K562 (cell line): ENCODE data around the gene ITGAE. TPM values are rescaled to one million over a fixed set of nuclear protein-coding genes. Genes with fewer than 3 reads are reported as not detected.

ENCODE experiments used
- FOXJ3 ChIP-seq: sonication (generic); formaldehyde crosslinking; IDR thresholded peaks from 2 replicates; pipeline ENCODE4 v1.4.0; 2020; ENCODE audit warnings: mild to moderate bottlenecking, missing genetic modification reagents
- GATAD2B ChIP-seq: fragments of 450-650 bp; IDR thresholded peaks from 2 replicates; pipeline ENCODE4 v1.6.1; 2017; ENCODE audit warnings: mild to moderate bottlenecking, borderline replicate concordance
- KHSRP ChIP-seq: fragments of 450-650 bp; IDR thresholded peaks from 2 replicates; pipeline ENCODE4 v1.6.1; 2017
- MBD2 ChIP-seq: sonication (generic); IDR thresholded peaks from 2 replicates; pipeline ENCODE4 v1.6.1; 2016; ENCODE audit warnings: low read depth, borderline replicate concordance
- PCBP1 ChIP-seq: fragments of 200-400 bp; formaldehyde crosslinking; IDR thresholded peaks from 2 replicates; pipeline ENCODE4 v1.6.1; 2018; ENCODE audit warnings: mild to moderate bottlenecking, low read depth, low read length; ENCODE audit not compliant: poor library complexity, severe bottlenecking
- RB1 ChIP-seq: fragments of 450-650 bp; IDR thresholded peaks from 2 replicates; pipeline ENCODE4 v1.6.1; 2017; ENCODE audit warnings: low read depth, mild to moderate bottlenecking
- TBP ChIP-seq: optimal IDR thresholded peaks from 2 replicates; pipeline ENCODE3; 2011; ENCODE audit warnings: low read depth, low read length, improper control_type of control experiment
- polyA plus RNA-seq, 8 experiments: library from polyadenylated mRNA; depleted of rRNA in 4 of 8; stranded (reverse) in 5 of 8; unstranded in 3 of 8; fragments of >200 nt; fragmentation: Nextera tagmentation in 2 of 8; fragmentation: Illumina TruSeq in 1 of 8; extraction: Ambion mirVana in 2 of 8; extraction: Trizol in 1 of 8; gene quantifications; 2 replicates each; pipeline versions ENCODE4 v1.2.1 to v1.2.3, GENCODE V29; 2011 to 2014; ENCODE audit warnings: inconsistent platforms in 1 of 8, missing spikeins in 1 of 8
- total RNA-seq, 7 experiments: library from RNA; depleted of rRNA in 6 of 7; stranded (reverse); fragments of >200 nt in 6 of 7; fragmentation: Illumina TruSeq in 2 of 7; extraction: Trizol in 2 of 7; gene quantifications; 2 replicates each; pipeline versions ENCODE4 v1.2.1 to v1.2.3, GENCODE V29; 2011 to 2021; ENCODE audit warnings: low replicate concordance in 1 of 7
- TF ChIP-seq, protein P1 (sequence below): fragments of 450-650 bp; IDR thresholded peaks from 2 replicates; pipeline ENCODE4 v1.6.1; 2016; ENCODE audit warnings: antibody characterized with exemption
- TF ChIP-seq, protein P2 (sequence below): fragments of 450-650 bp; IDR thresholded peaks from 2 replicates; pipeline ENCODE4 v1.6.1; 2016; ENCODE audit warnings: mild to moderate bottlenecking, moderate library complexity
- TF ChIP-seq, protein P3 (sequence below): fragments of 450-650 bp; formaldehyde crosslinking; IDR thresholded peaks from 2 replicates; pipeline ENCODE4 v1.4.0; 2022; ENCODE audit warnings: missing genetic modification characterization
- TF ChIP-seq, protein P4 (sequence below): sonication (generic); formaldehyde crosslinking; IDR thresholded peaks from 2 replicates; pipeline ENCODE4 v1.8.0; 2022; ENCODE audit warnings: mild to moderate bottlenecking, missing genetic modification reagents

The ITGAE gene
- total and polyA plus RNA-seq, 9 of the 15 experiments (the other 6 are each of a cell fraction or from before 2014, with no cell fraction given): 14.8 to 160 (median 27.0) TPM

DNA sequence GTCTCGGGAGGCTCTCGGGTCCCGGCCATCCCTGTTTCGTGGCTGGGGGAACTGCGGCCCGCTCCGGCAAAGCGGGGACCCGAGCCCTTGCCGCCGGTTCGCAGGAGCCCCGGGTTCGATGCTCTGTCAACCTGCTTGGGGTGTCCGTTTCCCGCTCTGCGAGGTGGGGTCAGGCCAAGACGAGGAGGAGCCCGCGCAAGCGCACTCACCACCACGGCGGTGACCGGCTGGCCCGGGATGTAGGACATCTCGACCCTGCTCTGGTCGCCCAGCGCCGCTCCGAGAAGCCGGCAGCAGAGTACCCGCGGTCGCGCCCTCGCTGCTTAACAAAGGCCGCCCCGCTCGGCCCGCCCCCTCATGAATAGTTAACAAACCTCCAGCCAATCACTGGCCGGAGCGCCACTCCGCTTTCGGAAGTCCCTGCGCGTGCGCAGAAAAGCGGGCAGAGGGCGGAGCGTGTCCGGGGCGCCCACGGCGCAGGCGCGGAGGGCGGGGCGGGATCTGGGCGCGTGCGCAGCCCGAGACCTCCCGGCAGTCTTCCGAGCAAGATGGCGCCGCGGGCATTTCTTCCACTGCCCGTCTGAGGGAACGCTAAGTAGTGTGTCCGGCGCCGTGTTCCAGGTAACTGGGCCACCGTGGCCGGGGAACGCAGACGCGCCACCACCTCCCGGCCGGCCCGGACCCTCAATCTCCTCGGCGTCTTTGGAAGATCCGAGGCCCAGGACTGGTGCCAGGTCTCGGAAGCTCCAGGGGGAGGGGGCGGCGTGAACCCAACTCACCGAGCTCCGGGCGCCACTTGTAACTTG is 132.5 kb downstream of the ITGAE start, which contains the start of the genes EMC6 and TAX1BP3 (continued):
- TF ChIP-seq, protein P1, sequence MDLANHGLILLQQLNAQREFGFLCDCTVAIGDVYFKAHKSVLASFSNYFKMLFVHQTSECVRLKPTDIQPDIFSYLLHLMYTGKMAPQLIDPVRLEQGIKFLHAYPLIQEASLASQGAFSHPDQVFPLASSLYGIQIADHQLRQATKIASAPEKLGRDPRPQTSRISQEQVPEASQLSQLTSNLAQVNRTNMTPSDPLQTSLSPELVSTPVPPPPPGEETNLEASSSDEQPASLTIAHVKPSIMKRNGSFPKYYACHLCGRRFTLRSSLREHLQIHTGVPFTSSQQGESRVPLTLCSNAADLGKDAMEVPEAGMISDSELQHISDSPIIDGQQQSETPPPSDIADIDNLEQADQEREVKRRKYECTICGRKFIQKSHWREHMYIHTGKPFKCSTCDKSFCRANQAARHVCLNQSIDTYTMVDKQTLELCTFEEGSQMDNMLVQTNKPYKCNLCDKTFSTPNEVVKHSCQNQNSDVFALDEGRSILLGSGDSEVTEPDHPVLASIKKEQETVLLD: peak; percentile 97
- TF ChIP-seq PCBP1: no peak
- no peak for TF ChIP-seq FOXJ3 (CRISPR knock-in tag)
- TF ChIP-seq, protein P2, sequence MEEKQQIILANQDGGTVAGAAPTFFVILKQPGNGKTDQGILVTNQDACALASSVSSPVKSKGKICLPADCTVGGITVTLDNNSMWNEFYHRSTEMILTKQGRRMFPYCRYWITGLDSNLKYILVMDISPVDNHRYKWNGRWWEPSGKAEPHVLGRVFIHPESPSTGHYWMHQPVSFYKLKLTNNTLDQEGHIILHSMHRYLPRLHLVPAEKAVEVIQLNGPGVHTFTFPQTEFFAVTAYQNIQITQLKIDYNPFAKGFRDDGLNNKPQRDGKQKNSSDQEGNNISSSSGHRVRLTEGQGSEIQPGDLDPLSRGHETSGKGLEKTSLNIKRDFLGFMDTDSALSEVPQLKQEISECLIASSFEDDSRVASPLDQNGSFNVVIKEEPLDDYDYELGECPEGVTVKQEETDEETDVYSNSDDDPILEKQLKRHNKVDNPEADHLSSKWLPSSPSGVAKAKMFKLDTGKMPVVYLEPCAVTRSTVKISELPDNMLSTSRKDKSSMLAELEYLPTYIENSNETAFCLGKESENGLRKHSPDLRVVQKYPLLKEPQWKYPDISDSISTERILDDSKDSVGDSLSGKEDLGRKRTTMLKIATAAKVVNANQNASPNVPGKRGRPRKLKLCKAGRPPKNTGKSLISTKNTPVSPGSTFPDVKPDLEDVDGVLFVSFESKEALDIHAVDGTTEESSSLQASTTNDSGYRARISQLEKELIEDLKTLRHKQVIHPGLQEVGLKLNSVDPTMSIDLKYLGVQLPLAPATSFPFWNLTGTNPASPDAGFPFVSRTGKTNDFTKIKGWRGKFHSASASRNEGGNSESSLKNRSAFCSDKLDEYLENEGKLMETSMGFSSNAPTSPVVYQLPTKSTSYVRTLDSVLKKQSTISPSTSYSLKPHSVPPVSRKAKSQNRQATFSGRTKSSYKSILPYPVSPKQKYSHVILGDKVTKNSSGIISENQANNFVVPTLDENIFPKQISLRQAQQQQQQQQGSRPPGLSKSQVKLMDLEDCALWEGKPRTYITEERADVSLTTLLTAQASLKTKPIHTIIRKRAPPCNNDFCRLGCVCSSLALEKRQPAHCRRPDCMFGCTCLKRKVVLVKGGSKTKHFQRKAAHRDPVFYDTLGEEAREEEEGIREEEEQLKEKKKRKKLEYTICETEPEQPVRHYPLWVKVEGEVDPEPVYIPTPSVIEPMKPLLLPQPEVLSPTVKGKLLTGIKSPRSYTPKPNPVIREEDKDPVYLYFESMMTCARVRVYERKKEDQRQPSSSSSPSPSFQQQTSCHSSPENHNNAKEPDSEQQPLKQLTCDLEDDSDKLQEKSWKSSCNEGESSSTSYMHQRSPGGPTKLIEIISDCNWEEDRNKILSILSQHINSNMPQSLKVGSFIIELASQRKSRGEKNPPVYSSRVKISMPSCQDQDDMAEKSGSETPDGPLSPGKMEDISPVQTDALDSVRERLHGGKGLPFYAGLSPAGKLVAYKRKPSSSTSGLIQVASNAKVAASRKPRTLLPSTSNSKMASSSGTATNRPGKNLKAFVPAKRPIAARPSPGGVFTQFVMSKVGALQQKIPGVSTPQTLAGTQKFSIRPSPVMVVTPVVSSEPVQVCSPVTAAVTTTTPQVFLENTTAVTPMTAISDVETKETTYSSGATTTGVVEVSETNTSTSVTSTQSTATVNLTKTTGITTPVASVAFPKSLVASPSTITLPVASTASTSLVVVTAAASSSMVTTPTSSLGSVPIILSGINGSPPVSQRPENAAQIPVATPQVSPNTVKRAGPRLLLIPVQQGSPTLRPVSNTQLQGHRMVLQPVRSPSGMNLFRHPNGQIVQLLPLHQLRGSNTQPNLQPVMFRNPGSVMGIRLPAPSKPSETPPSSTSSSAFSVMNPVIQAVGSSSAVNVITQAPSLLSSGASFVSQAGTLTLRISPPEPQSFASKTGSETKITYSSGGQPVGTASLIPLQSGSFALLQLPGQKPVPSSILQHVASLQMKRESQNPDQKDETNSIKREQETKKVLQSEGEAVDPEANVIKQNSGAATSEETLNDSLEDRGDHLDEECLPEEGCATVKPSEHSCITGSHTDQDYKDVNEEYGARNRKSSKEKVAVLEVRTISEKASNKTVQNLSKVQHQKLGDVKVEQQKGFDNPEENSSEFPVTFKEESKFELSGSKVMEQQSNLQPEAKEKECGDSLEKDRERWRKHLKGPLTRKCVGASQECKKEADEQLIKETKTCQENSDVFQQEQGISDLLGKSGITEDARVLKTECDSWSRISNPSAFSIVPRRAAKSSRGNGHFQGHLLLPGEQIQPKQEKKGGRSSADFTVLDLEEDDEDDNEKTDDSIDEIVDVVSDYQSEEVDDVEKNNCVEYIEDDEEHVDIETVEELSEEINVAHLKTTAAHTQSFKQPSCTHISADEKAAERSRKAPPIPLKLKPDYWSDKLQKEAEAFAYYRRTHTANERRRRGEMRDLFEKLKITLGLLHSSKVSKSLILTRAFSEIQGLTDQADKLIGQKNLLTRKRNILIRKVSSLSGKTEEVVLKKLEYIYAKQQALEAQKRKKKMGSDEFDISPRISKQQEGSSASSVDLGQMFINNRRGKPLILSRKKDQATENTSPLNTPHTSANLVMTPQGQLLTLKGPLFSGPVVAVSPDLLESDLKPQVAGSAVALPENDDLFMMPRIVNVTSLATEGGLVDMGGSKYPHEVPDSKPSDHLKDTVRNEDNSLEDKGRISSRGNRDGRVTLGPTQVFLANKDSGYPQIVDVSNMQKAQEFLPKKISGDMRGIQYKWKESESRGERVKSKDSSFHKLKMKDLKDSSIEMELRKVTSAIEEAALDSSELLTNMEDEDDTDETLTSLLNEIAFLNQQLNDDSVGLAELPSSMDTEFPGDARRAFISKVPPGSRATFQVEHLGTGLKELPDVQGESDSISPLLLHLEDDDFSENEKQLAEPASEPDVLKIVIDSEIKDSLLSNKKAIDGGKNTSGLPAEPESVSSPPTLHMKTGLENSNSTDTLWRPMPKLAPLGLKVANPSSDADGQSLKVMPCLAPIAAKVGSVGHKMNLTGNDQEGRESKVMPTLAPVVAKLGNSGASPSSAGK: no peak
- TF ChIP-seq, protein P3, sequence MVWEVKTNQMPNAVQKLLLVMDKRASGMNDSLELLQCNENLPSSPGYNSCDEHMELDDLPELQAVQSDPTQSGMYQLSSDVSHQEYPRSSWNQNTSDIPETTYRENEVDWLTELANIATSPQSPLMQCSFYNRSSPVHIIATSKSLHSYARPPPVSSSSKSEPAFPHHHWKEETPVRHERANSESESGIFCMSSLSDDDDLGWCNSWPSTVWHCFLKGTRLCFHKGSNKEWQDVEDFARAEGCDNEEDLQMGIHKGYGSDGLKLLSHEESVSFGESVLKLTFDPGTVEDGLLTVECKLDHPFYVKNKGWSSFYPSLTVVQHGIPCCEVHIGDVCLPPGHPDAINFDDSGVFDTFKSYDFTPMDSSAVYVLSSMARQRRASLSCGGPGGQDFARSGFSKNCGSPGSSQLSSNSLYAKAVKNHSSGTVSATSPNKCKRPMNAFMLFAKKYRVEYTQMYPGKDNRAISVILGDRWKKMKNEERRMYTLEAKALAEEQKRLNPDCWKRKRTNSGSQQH (CRISPR knock-in tag): no peak
- TF ChIP-seq, protein P4, sequence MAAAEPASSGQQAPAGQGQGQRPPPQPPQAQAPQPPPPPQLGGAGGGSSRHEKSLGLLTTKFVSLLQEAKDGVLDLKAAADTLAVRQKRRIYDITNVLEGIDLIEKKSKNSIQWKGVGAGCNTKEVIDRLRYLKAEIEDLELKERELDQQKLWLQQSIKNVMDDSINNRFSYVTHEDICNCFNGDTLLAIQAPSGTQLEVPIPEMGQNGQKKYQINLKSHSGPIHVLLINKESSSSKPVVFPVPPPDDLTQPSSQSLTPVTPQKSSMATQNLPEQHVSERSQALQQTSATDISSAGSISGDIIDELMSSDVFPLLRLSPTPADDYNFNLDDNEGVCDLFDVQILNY: no peak
- TF ChIP-seq MBD2: no peak
- TF ChIP-seq TBP: peak; percentile 89
- no peak for TF ChIP-seq KHSRP
- 0 out of 2 replicates have a peak, but pooled peaks have one; percentile 39 for TF ChIP-seq RB1
- no peak for TF ChIP-seq GATAD2B
